Measurements from ENCODE around the gene HBD. TPM values are rescaled to one million over a fixed set of nuclear protein-coding genes. Genes with fewer than 3 reads are reported as not detected.

Gene HBD
- total RNA-seq, 1 experiment from 2014 or later = not detected

GRCh38 chr11:5269715-5270147, 35.4 kb upstream of the HBD start, which contains the start of gene HBE1:
HBE1 (minus strand) TSS chr11:5269945; CDS start chr11:5269890, 55 bp downstream.
- TF ChIP-seq EGR1 (IDR thresholded peaks at IDR 0.05; ENCODE audit: low read depth) (no peak), MAX (IDR thresholded peaks at IDR 0.05) (no peak), CEBPB (IDR thresholded peaks at IDR 0.05; ENCODE audit: low read depth) (no peak), SIN3A (IDR thresholded peaks at IDR 0.05; ENCODE audit: low read depth) (no peak), ZFX (IDR thresholded peaks at IDR 0.05) (no peak), CTCF (IDR thresholded peaks at IDR 0.05 in 2 of 3, conservative IDR thresholded peaks at IDR 0.05 in 1 of 3; ENCODE audit: borderline replicate concordance in 1 of 3, insufficient read depth in 1 of 3, low read depth in 2 of 3, low read length in 2 of 3) (no peak), POLR2A (IDR thresholded peaks at IDR 0.05; ENCODE audit: borderline replicate concordance, extremely low read depth, insufficient read depth, insufficient read length) (no peak), ELF1 (IDR thresholded peaks at IDR 0.05; ENCODE audit: borderline replicate concordance, low read depth) (no peak), FOSL1 (IDR thresholded peaks at IDR 0.05; ENCODE audit: low read depth) (no peak), REST (IDR thresholded peaks at IDR 0.05; ENCODE audit: low read depth) (no peak), EZH2 (IDR thresholded peaks at IDR 0.05) (no peak), CBX3 (IDR thresholded peaks at IDR 0.05; ENCODE audit: low read depth) (no peak)
- H2AFZ ChIP-seq (ENCODE audit: low read depth, low read length, poor library complexity, severe bottlenecking) = no peak within 1 kb of the TSS

More at GRCh38 chr11:5269715-5270147, 35.4 kb upstream of the HBD start, which contains the start of gene HBE1:
- H4K20me1 ChIP-seq (ENCODE audit: insufficient read depth) = no peaks in the 10 kb centered on the region; the same call in 1 of the 2 replicates
- no peaks in the 10 kb centered on the region for H3K9me3 ChIP-seq (ENCODE audit: control insufficient read depth in 1 of 2, insufficient read depth in 1 of 2, low read depth in 1 of 2, low read length in 2 of 2)
- POLR2A ChIA-PET = no interaction called here
- no peak within 1 kb of the TSS for H3K27ac ChIP-seq (ENCODE audit: low read depth, low read length)
- peaks cover 0 to 5% of the 10 kb centered on the region in 2 experiments; a peak in 1 of 4 replicates for H3K4me1 ChIP-seq (ENCODE audit: control insufficient read depth in 1 of 2, insufficient read depth in 2 of 2, low read length in 2 of 2)
- intact Hi-C loops (cut with micrococcal nuclease) = no loop called here
- RAD21 ChIA-PET (ENCODE audit: low non-redundant PET in 1 of 2, low total read pairs in 2 of 2, uncharacterized antibody in 2 of 2, unreplicated experiment in 2 of 2) = no interaction called here
- no peak for ATAC-seq
- H3K9ac ChIP-seq (ENCODE audit: low read length) = no peak within 1 kb of the TSS
- TSS peak; percentile 27 for BruUV-seq (replicated peaks)
- no peak within 1 kb of the TSS for H3K4me3 ChIP-seq (replicated peaks in 1 of 2; ENCODE audit: low read depth in 1 of 2, low read length in 2 of 2)
- CTCF ChIA-PET = no interaction called here
- H3K27me3 ChIP-seq (ENCODE audit: insufficient read depth, low read length) = no peaks in the 10 kb centered on the region
- no peak for DNase-seq (ENCODE audit: low read depth, low spot score)
- H3K9me2 ChIP-seq (ENCODE audit: insufficient read depth) = no peaks in the 10 kb centered on the region
- H3K36me3 ChIP-seq (ENCODE audit: control insufficient read depth in 1 of 2, insufficient read depth in 2 of 2, low read length in 2 of 2) = peaks cover 0 to 8% of the 10 kb centered on the region in 2 experiments; a peak in 1 of 4 replicates
- no peaks in the 10 kb centered on the region for H3K79me2 ChIP-seq (ENCODE audit: insufficient read depth, low read length)
- H3K4me2 ChIP-seq (ENCODE audit: low read length) = no peak within 1 kb of the TSS

Data from HCT116 (cell line).